CD14-positive monocyte (primary cell): ENCODE results near the gene SATB2. TPM values are rescaled to one million over a fixed set of nuclear protein-coding genes. Genes with fewer than 3 reads are reported as not detected.

Source experiments
- DNase-seq, 3 donors: peaks; one replicate each; pipeline ENCODE4 v3.0.0-alpha.2; 2011 to 2022
- H2AFZ ChIP-seq: 2 replicates; pipeline ENCODE4 v1.6.0; 2012; ENCODE audit warnings: mild to moderate bottlenecking, low read depth, low read length, inconsistent platforms; ENCODE audit not compliant: insufficient read depth, poor library complexity, severe bottlenecking
- H3K27ac ChIP-seq, 2 donors: 1 replicate in 1 of 2; 2 replicates in 1 of 2; pipeline ENCODE4 v1.5.1; 2012 to 2013; ENCODE audit warnings: low read length in 2 of 2, control low read depth in 1 of 2, inconsistent platforms in 1 of 2, low read depth in 1 of 2, mild to moderate bottlenecking in 1 of 2
- H3K27me3 ChIP-seq, 2 donors: one replicate each; pipeline versions ENCODE4 v1.6.0 to v1.6.1; 2011 to 2013; ENCODE audit warnings: low read length in 2 of 2; ENCODE audit not compliant: control insufficient read depth in 2 of 2, insufficient read depth in 2 of 2
- H3K36me3 ChIP-seq, 2 donors: replicated peaks in 1 of 2; 1 replicate in 1 of 2; 2 replicates in 1 of 2; pipeline versions ENCODE4 v1.5.1 to v1.6.1; 2012 to 2013; ENCODE audit warnings: low read length in 2 of 2, control low read depth in 1 of 2, inconsistent platforms in 1 of 2, mild to moderate bottlenecking in 1 of 2; ENCODE audit not compliant: insufficient read depth in 2 of 2, control insufficient read depth in 1 of 2
- H3K4me1 ChIP-seq, 2 donors: 1 replicate in 1 of 2; 2 replicates in 1 of 2; pipeline versions ENCODE4 v1.5.1 to v1.6.1; 2012 to 2013; ENCODE audit warnings: low read length in 2 of 2, control low read depth in 1 of 2, inconsistent platforms in 1 of 2, mild to moderate bottlenecking in 1 of 2, moderate library complexity in 1 of 2; ENCODE audit not compliant: insufficient read depth in 2 of 2, control insufficient read depth in 1 of 2
- H3K4me2 ChIP-seq: replicated peaks from 2 replicates; pipeline ENCODE3; 2012; ENCODE audit warnings: low read length, moderate library complexity, mild to moderate bottlenecking; ENCODE audit not compliant: poor library complexity, severe bottlenecking; ENCODE audit errors: extremely low read depth
- H3K4me3 ChIP-seq, 3 experiments: fragments of 200-600 bp in 1 of 3; sonication (generic) in 1 of 3; replicated peaks in 1 of 3; 1 replicate in 2 of 3; 2 replicates in 1 of 3; pipeline ENCODE4 v1.5.1; 2011 to 2013; ENCODE audit warnings: low read length in 3 of 3, mild to moderate bottlenecking in 3 of 3, control low read depth in 2 of 3, low read depth in 2 of 3, inconsistent platforms in 1 of 3, moderate library complexity in 1 of 3
- H3K79me2 ChIP-seq: 2 replicates; pipeline ENCODE4 v1.6.0; 2012; ENCODE audit warnings: mild to moderate bottlenecking, control low read depth, inconsistent platforms, low read length, moderate library complexity; ENCODE audit not compliant: insufficient read depth
- H3K9ac ChIP-seq: 2 replicates; pipeline ENCODE4 v1.6.0; 2017; ENCODE audit warnings: low read length, mild to moderate bottlenecking; ENCODE audit not compliant: insufficient read depth, poor library complexity, severe bottlenecking
- H3K9me3 ChIP-seq, 2 donors: replicated peaks in 1 of 2; 1 replicate in 1 of 2; 2 replicates in 1 of 2; pipeline versions ENCODE4 v1.5.1 to v1.6.1; 2012 to 2013; ENCODE audit warnings: low read length in 2 of 2, control low read depth in 1 of 2; ENCODE audit not compliant: control insufficient read depth in 1 of 2, insufficient read depth in 1 of 2
- H4K20me1 ChIP-seq: 2 replicates; pipeline ENCODE4 v1.6.0; 2012; ENCODE audit warnings: mild to moderate bottlenecking, low read length, control low read depth, moderate library complexity; ENCODE audit not compliant: insufficient read depth
- H3K27ac Mint-ChIP-seq, 7 donors: one replicate each; pipeline ENCODE4 v1.8.0; 2020; ENCODE audit warnings: mild to moderate bottlenecking in 7 of 7, mixed read lengths in 7 of 7, moderate library complexity in 6 of 7, inconsistent platforms in 2 of 7
- H3K27me3 Mint-ChIP-seq, 3 donors: one replicate each; pipeline ENCODE4 v1.8.0; 2021 to 2022; ENCODE audit warnings: low read depth in 3 of 3, mild to moderate bottlenecking in 3 of 3, mixed read lengths in 3 of 3, moderate library complexity in 3 of 3, inconsistent platforms in 1 of 3
- H3K36me3 Mint-ChIP-seq, 2 donors: one replicate each; pipeline ENCODE4 v1.8.0; 2020; ENCODE audit warnings: mixed read lengths in 2 of 2, inconsistent platforms in 1 of 2, mild to moderate bottlenecking in 1 of 2
- H3K4me1 Mint-ChIP-seq: one replicate; pipeline ENCODE4 v1.8.0; 2020; ENCODE audit warnings: mild to moderate bottlenecking, mixed read lengths
- H3K4me3 Mint-ChIP-seq, 2 donors: one replicate each; pipeline ENCODE4 v1.8.0; 2020; ENCODE audit warnings: mild to moderate bottlenecking in 2 of 2, mixed read lengths in 2 of 2, moderate library complexity in 1 of 2
- H3K9me3 Mint-ChIP-seq, 7 donors: one replicate each; pipeline ENCODE4 v1.8.0; 2020 to 2022; ENCODE audit warnings: mixed read lengths in 7 of 7, mild to moderate bottlenecking in 6 of 7, moderate library complexity in 6 of 7, inconsistent platforms in 2 of 7
- CTCF ChIP-seq: fragments of 200-600 bp; IDR thresholded peaks from one replicate; pipeline ENCODE4 v1.8.0; 2022; ENCODE audit warnings: antibody characterized with exemption, mild to moderate bottlenecking
- WGBS: methylation state at CpG from one replicate; pipeline ENCODE4 v1.1.5; 2013; ENCODE audit warnings: missing lambda C conversion rate; ENCODE audit not compliant: insufficient coverage; 5-methylcytosine and 5-hydroxymethylcytosine counted together
- intact Hi-C, 2 donors: fragments of 100-400 bp; cut with micrococcal nuclease; formaldehyde crosslinking; loops; one replicate each; pipeline versions ENCODE4 v1.15.0 to v1.15.1; 2023
- polyA plus RNA-seq, 3 donors: library from polyadenylated mRNA; depleted of rRNA in 1 of 3; unstranded in 2 of 3; stranded (reverse) in 1 of 3; fragments of 300-500 nt in 2 of 3; fragments of >200 nt in 1 of 3; fragmentation: Illumina TruSeq in 2 of 3; gene quantifications; 1 replicate in 2 of 3; 2 replicates in 1 of 3; pipeline ENCODE4 v1.2.3, GENCODE V29; 2012 to 2021

The SATB2 gene
- polyA plus RNA-seq, 3 donors, result 0.13 to 0.69 (median 0.14) TPM

GRCh38 chr2:199261239-199261638 lies 196.5 kb downstream of the SATB2 start:
- TF ChIP-seq CTCF, result no peak
- Histone ChIP-seq H3K27ac (no peak overlapping the region), H2AFZ (no peak overlapping the region), H3K79me2 (no peaks in the 10 kb centered on the region), H3K36me3 (no peaks in the 10 kb centered on the region), H4K20me1 (no peaks in the 10 kb centered on the region), H3K4me1 (no peaks in the 10 kb centered on the region), H3K4me3 (no peak overlapping the region), H3K9me3 (peaks cover 18% of the 10 kb centered on the region in 2 donors), H3K9ac (no peak overlapping the region), H3K4me2 (no peak overlapping the region), H3K27me3 (no peaks in the 10 kb centered on the region)
- Mint-ChIP-seq H3K27ac (no peak overlapping the region), H3K36me3 (no peaks in the 10 kb centered on the region), H3K27me3 (peaks cover 0 to 2% (median 0%) of the 10 kb centered on the region in 3 donors), H3K4me1 (no peaks in the 10 kb centered on the region), H3K9me3 (peaks cover 15 to 34% (median 22%) of the 10 kb centered on the region in 7 donors), H3K4me3 (no peak overlapping the region)
- intact Hi-C loops, result no loop called here
- WGBS, result no CpG with 5 or more reads among the region's 1 CpG
- no peak for DNase-seq

GRCh38 chr2:199259671-199260070 lies 198.1 kb downstream of the SATB2 start:
- Mint-ChIP-seq H3K4me3 (no peak overlapping the region), H3K36me3 (no peaks in the 10 kb centered on the region), H3K9me3 (peaks cover 13 to 31% (median 17%) of the 10 kb centered on the region in 7 donors), H3K27me3 (peaks cover 0 to 2% (median 0%) of the 10 kb centered on the region in 3 donors), H3K27ac (no peak overlapping the region), H3K4me1 (no peaks in the 10 kb centered on the region)
- Histone ChIP-seq H3K4me3 (no peak overlapping the region), H3K4me2 (no peak overlapping the region), H2AFZ (no peak overlapping the region), H3K9me3 (peaks cover 12 to 18% of the 10 kb centered on the region in 2 donors), H3K36me3 (no peaks in the 10 kb centered on the region), H3K27me3 (no peaks in the 10 kb centered on the region), H3K9ac (no peak overlapping the region), H3K27ac (no peak overlapping the region), H3K79me2 (no peaks in the 10 kb centered on the region), H4K20me1 (no peaks in the 10 kb centered on the region), H3K4me1 (no peaks in the 10 kb centered on the region)
- no CpG with 5 or more reads among the region's 2 CpGs for WGBS
- TF ChIP-seq CTCF, result no peak
- no peak for DNase-seq
- intact Hi-C loops, result no loop called here
